ENCODE results near the gene SLC7A7.

DNA sequence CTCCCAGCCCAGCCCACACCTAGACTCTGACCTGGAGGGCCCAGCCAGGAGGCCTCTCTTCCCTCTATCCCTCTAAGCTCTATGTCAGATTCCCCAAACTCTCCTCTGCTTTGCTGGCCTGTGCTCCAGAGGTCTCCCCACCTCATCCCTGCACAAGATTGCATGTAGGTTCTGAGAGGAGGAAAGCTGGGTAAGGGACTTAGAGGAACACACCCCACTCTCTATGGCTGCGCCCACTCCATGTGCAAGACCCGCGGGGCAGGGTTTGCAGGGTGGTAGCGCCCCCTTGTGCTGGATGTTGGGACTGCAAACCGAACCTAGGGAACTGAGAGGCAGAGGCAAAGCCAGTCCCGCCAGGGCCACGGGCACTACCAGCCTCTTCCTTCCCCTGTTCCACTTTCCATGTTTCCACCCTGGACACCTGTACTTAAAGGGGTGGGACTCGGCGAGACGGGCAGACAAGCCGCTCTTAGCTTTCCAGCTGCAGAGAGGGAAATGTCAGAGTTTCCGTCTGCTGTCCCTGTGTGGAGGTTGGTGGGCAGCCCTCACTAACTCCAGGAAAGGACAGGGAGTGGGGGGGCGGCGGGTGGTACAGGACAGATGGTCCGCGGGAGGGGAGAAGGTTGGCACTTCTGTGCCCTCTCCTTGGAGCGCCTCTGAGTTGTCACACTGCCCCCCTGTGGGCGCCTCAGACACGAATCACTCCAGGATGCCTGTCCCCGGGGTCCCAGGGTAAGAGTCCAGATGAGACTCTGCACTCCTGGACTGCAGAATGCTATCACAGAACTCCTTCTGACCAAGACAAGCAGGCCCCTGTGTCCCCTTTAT lies 37.9 kb upstream of the SLC7A7 start:
- TF ChIP-seq, protein P1, sequence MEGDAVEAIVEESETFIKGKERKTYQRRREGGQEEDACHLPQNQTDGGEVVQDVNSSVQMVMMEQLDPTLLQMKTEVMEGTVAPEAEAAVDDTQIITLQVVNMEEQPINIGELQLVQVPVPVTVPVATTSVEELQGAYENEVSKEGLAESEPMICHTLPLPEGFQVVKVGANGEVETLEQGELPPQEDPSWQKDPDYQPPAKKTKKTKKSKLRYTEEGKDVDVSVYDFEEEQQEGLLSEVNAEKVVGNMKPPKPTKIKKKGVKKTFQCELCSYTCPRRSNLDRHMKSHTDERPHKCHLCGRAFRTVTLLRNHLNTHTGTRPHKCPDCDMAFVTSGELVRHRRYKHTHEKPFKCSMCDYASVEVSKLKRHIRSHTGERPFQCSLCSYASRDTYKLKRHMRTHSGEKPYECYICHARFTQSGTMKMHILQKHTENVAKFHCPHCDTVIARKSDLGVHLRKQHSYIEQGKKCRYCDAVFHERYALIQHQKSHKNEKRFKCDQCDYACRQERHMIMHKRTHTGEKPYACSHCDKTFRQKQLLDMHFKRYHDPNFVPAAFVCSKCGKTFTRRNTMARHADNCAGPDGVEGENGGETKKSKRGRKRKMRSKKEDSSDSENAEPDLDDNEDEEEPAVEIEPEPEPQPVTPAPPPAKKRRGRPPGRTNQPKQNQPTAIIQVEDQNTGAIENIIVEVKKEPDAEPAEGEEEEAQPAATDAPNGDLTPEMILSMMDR (IDR thresholded peaks at IDR 0.05; ENCODE audit: poor library complexity, severe bottlenecking), result peak; percentile 74
- peak; percentile 75 for TF ChIP-seq SMC3 (conservative IDR thresholded peaks at IDR 0.05; ENCODE audit: poor library complexity)

All from neural cell (in vitro differentiated cells).